Stimulated activated CD4-positive, alpha-beta T cell treated with anti-CD3 and anti-CD28 coated beads, Interleukin-1b, Interleukin-23, amount 100 ng/mL, for 1 hour (primary cell): ENCODE data around the gene EDAR.

ENCODE experiments used
- DNase-seq, 2 donors: peaks; one replicate each; pipeline ENCODE4 v3.0.0-alpha.2; 2020; ENCODE audit warnings: low read depth in 2 of 2

The EDAR gene

GRCh38 chr2:108967757-108968156, 21.3 kb downstream of the EDAR start:
- no peak for DNase-seq

- no peak for DNase-seq
These were observed 23.3 kb downstream of the EDAR start for GRCh38 chr2:108965540-108966289.

- DNase-seq = no peak
These were observed 26.0 kb downstream of the EDAR start for GRCh38 chr2:108963057-108963456.

- no peak for DNase-seq
These were observed 27.2 kb downstream of the EDAR start for GRCh38 chr2:108961796-108962195.

- DNase-seq = no peak
These were observed 29.0 kb downstream of the EDAR start for GRCh38 chr2:108960006-108960405.

GRCh38 chr2:108959401-108959800, 29.6 kb downstream of the EDAR start:
- no peak for DNase-seq

GRCh38 chr2:108958632-108959341, 30.2 kb downstream of the EDAR start:
- no peak for DNase-seq

- no peak for DNase-seq
These were observed 31.0 kb downstream of the EDAR start for GRCh38 chr2:108958002-108958401.

- no peak for DNase-seq
These were observed 32.6 kb downstream of the EDAR start for GRCh38 chr2:108956375-108956774.

- DNase-seq = no peak
These were observed 38.5 kb downstream of the EDAR start for GRCh38 chr2:108950369-108951135.

GRCh38 chr2:108949316-108950239, 39.4 kb downstream of the EDAR start:
- DNase-seq = no peak

- DNase-seq = no peak
These were observed 41.6 kb downstream of the EDAR start for GRCh38 chr2:108947271-108947907.

GRCh38 chr2:108946442-108946841, 42.6 kb downstream of the EDAR start:
- no peak for DNase-seq

- no peak for DNase-seq
These were observed 43.1 kb downstream of the EDAR start for GRCh38 chr2:108945969-108946368.

GRCh38 chr2:108944601-108945331, 44.3 kb downstream of the EDAR start:
- DNase-seq = no peak

- DNase-seq = no peak
These were observed 45.3 kb downstream of the EDAR start for GRCh38 chr2:108943751-108944150.

- DNase-seq = no peak
These were observed 46.1 kb downstream of the EDAR start for GRCh38 chr2:108942888-108943287.

- no peak for DNase-seq
These were observed 46.7 kb downstream of the EDAR start for GRCh38 chr2:108942231-108942825.

GRCh38 chr2:108941767-108942166, 47.3 kb downstream of the EDAR start:
- no peak for DNase-seq

GRCh38 chr2:108941161-108941665, 47.8 kb downstream of the EDAR start:
- no peak for DNase-seq
